HL-60 (cell line): ENCODE measurements around the gene CDK5R1.
A peak's percentile ranks its signal among the peaks of the same experiment; 100 is the strongest.

ENCODE experiments used
- DNase-seq, 2 experiments: peaks; one replicate each; pipeline ENCODE4 v3.0.0-alpha.2; 2010 to 2020; ENCODE audit warnings: low read depth in 1 of 2, low spot score in 1 of 2
- H3K27ac ChIP-seq: fragments of 250-450 bp; sonication (Bioruptor Pico); replicated peaks from 2 replicates; pipeline ENCODE4 v1.5.1; 2020; ENCODE audit warnings: mild to moderate bottlenecking, moderate library complexity
- H3K27me3 ChIP-seq: fragments of 250-450 bp; sonication (Bioruptor Pico); 2 replicates; pipeline ENCODE4 v1.5.1; 2021; ENCODE audit warnings: mild to moderate bottlenecking, moderate library complexity; ENCODE audit not compliant: insufficient read depth, poor library complexity, severe bottlenecking
- H3K4me3 ChIP-seq: replicated peaks from 2 replicates; pipeline ENCODE4 v1.5.1; 2011; ENCODE audit warnings: mild to moderate bottlenecking, control low read depth, low read length; ENCODE audit not compliant: insufficient read depth
- CTCF ChIP-seq: IDR thresholded peaks from one replicate; pipeline ENCODE4 v1.5.1; 2011; ENCODE audit warnings: low read length, control low read depth, inconsistent platforms; ENCODE audit not compliant: insufficient read depth
- GABPA ChIP-seq: IDR thresholded peaks from 2 replicates; pipeline ENCODE4 v1.6.1; 2012; ENCODE audit warnings: low read depth
- POLR2AphosphoS5 ChIP-seq: IDR thresholded peaks from 2 replicates; pipeline ENCODE4 v1.6.1; 2012; ENCODE audit warnings: low read depth
- REST ChIP-seq: IDR thresholded peaks from 2 replicates; pipeline ENCODE4 v1.6.1; 2012; ENCODE audit warnings: low read depth; ENCODE audit not compliant: insufficient replicate concordance
- SPI1 ChIP-seq: IDR thresholded peaks from 2 replicates; pipeline ENCODE4 v1.6.1; 2012; ENCODE audit warnings: low read depth, mild to moderate bottlenecking, borderline replicate concordance

The CDK5R1 gene

GRCh38 chr17:32461853-32462617, 24.8 kb upstream of the CDK5R1 start:
- TF ChIP-seq CTCF (peak; percentile 36), POLR2AphosphoS5 (no peak)
- H3K4me3 ChIP-seq = no peak overlapping the region
- DNase-seq = peak; percentile 13 to 60
- no peaks in the 10 kb centered on the region for H3K27me3 ChIP-seq
- no peak overlapping the region for H3K27ac ChIP-seq

GRCh38 chr17:32463304-32463703, 23.5 kb upstream of the CDK5R1 start:
- Histone ChIP-seq H3K27me3 (no peaks in the 10 kb centered on the region), H3K27ac (no peak overlapping the region), H3K4me3 (no peak overlapping the region)
- DNase-seq = no peak
- TF ChIP-seq CTCF = no peak

- no peak for TF ChIP-seq REST
- no peak for TF ChIP-seq CTCF
- TF ChIP-seq SPI1 = no peak
- TF ChIP-seq GABPA = no peak
- no peak for TF ChIP-seq POLR2AphosphoS5
- no peaks in the 10 kb centered on the region for H3K27me3 ChIP-seq
- no peak for DNase-seq
Measured at GRCh38 chr17:32464374-32464773, 22.4 kb upstream of the CDK5R1 start.

GRCh38 chr17:32467949-32468348, 18.8 kb upstream of the CDK5R1 start:
- no peak for DNase-seq

More at GRCh38 chr17:32464374-32464773, 22.4 kb upstream of the CDK5R1 start:
- H3K4me3 ChIP-seq = no peak overlapping the region
- no peak overlapping the region for H3K27ac ChIP-seq

More at GRCh38 chr17:32467949-32468348, 18.8 kb upstream of the CDK5R1 start:
- Histone ChIP-seq H3K27me3 (no peaks in the 10 kb centered on the region), H3K4me3 (no peak overlapping the region), H3K27ac (no peak overlapping the region)
- TF ChIP-seq SPI1 (no peak), POLR2AphosphoS5 (no peak), CTCF (no peak), REST (no peak), GABPA (no peak)
